MM.1S (cell line): ENCODE data around the gene PKD2L1.

Source experiments
- EZH2 ChIP-seq: fragments of 300-600 bp; sonication (generic); optimal IDR thresholded peaks from 2 replicates; pipeline ENCODE3; 2017; ENCODE audit warnings: low read depth, mild to moderate bottlenecking, antibody characterized with exemption, low read length, mixed read lengths
- TF ChIP-seq, protein P1 (sequence below): fragments of 300-600 bp; sonication (generic); IDR thresholded peaks from 2 replicates; pipeline ENCODE4 v1.5.1; 2016; ENCODE audit warnings: antibody characterized with exemption, low read length, mixed read lengths

DNA sequence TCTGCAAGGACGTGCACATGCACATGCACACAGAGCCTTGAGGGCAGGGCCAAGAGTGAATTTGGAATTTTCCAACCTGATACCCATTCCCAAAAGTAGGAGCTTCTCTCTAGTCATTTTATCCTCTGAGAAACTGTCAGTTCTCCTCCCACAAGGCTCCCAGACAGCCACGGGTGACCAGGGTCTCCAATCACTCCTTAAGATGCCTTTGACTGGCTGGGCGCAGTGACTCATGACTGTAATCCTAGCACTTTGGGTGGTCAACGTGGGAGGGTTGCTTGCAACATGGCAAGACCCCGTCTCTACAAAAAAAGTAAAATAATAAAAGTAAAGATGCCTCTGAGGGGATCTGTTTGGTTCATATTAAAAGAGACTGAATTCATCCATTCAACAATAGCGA, 30.2 kb upstream of the PKD2L1 start:
- TF ChIP-seq, protein P1, sequence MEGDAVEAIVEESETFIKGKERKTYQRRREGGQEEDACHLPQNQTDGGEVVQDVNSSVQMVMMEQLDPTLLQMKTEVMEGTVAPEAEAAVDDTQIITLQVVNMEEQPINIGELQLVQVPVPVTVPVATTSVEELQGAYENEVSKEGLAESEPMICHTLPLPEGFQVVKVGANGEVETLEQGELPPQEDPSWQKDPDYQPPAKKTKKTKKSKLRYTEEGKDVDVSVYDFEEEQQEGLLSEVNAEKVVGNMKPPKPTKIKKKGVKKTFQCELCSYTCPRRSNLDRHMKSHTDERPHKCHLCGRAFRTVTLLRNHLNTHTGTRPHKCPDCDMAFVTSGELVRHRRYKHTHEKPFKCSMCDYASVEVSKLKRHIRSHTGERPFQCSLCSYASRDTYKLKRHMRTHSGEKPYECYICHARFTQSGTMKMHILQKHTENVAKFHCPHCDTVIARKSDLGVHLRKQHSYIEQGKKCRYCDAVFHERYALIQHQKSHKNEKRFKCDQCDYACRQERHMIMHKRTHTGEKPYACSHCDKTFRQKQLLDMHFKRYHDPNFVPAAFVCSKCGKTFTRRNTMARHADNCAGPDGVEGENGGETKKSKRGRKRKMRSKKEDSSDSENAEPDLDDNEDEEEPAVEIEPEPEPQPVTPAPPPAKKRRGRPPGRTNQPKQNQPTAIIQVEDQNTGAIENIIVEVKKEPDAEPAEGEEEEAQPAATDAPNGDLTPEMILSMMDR, result no peak
- no peak for TF ChIP-seq EZH2
